ENCODE results near the gene PIK3AP1.

PIK3AP1 gene

DNA sequence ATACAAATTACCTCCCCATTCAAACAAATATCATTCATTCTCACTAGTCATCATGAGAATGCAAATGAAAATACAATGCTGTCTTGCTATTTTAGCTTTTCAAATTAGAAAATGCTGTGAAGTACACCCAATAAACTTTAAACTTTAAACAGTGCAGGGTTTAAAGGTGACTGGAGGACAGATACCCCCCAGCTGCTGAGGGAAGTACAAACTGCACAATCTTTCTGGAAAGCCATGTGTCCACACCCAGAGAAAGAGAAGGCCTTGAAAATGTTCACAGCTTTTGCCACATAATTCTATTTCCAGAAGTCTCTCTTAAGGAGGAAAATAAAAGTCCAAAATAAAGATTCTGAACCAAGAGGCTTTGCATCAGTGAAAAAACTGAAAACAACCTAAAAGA is 56.5 kb downstream of the PIK3AP1 start:
- Histone ChIP-seq H3K4me1 (ENCODE audit: insufficient read depth, poor library complexity, severe bottlenecking) (no peaks in the 10 kb centered on the region), H3K4me3 (ENCODE audit: severe bottlenecking) (no peak overlapping the region), H3K36me3 (ENCODE audit: low read depth) (no peaks in the 10 kb centered on the region), H3K27me3 (ENCODE audit: insufficient read depth, poor library complexity, severe bottlenecking) (no peaks in the 10 kb centered on the region), H3K9me3 (ENCODE audit: severe bottlenecking) (no peaks in the 10 kb centered on the region), H3K27ac (ENCODE audit: poor library complexity, severe bottlenecking) (no peak overlapping the region)
- DNase-seq (ENCODE audit: low spot score) (no peak), ATAC-seq (ENCODE audit: low read depth) (no peak)
- TF ChIP-seq, protein P1, sequence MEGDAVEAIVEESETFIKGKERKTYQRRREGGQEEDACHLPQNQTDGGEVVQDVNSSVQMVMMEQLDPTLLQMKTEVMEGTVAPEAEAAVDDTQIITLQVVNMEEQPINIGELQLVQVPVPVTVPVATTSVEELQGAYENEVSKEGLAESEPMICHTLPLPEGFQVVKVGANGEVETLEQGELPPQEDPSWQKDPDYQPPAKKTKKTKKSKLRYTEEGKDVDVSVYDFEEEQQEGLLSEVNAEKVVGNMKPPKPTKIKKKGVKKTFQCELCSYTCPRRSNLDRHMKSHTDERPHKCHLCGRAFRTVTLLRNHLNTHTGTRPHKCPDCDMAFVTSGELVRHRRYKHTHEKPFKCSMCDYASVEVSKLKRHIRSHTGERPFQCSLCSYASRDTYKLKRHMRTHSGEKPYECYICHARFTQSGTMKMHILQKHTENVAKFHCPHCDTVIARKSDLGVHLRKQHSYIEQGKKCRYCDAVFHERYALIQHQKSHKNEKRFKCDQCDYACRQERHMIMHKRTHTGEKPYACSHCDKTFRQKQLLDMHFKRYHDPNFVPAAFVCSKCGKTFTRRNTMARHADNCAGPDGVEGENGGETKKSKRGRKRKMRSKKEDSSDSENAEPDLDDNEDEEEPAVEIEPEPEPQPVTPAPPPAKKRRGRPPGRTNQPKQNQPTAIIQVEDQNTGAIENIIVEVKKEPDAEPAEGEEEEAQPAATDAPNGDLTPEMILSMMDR (IDR thresholded peaks at IDR 0.05; ENCODE audit: poor library complexity, severe bottlenecking) = no peak

GRCh38 chr10:96661632-96662031 is 58.7 kb downstream of the PIK3AP1 start:
- Histone ChIP-seq H3K9me3 (ENCODE audit: severe bottlenecking) (no peaks in the 10 kb centered on the region), H3K4me3 (ENCODE audit: severe bottlenecking) (no peak overlapping the region), H3K27ac (ENCODE audit: poor library complexity, severe bottlenecking) (no peak overlapping the region), H3K27me3 (ENCODE audit: insufficient read depth, poor library complexity, severe bottlenecking) (no peaks in the 10 kb centered on the region), H3K36me3 (ENCODE audit: low read depth) (no peaks in the 10 kb centered on the region), H3K4me1 (ENCODE audit: insufficient read depth, poor library complexity, severe bottlenecking) (no peaks in the 10 kb centered on the region)
- TF ChIP-seq, protein P1 (IDR thresholded peaks at IDR 0.05; ENCODE audit: poor library complexity, severe bottlenecking) = no peak
- no peak for DNase-seq (ENCODE audit: low spot score)
- ATAC-seq (ENCODE audit: low read depth) = no peak

- DNase-seq (ENCODE audit: low spot score) = no peak
- Histone ChIP-seq H3K36me3 (ENCODE audit: low read depth) (no peaks in the 10 kb centered on the region), H3K27me3 (ENCODE audit: insufficient read depth, poor library complexity, severe bottlenecking) (no peaks in the 10 kb centered on the region), H3K27ac (ENCODE audit: poor library complexity, severe bottlenecking) (no peak overlapping the region), H3K4me1 (ENCODE audit: insufficient read depth, poor library complexity, severe bottlenecking) (no peaks in the 10 kb centered on the region), H3K4me3 (ENCODE audit: severe bottlenecking) (no peak overlapping the region), H3K9me3 (ENCODE audit: severe bottlenecking) (no peaks in the 10 kb centered on the region)
- TF ChIP-seq, protein P1 (IDR thresholded peaks at IDR 0.05; ENCODE audit: poor library complexity, severe bottlenecking) = no peak
- ATAC-seq (ENCODE audit: low read depth) = no peak
These were observed 60.0 kb downstream of the PIK3AP1 start for GRCh38 chr10:96660297-96660696.

DNA sequence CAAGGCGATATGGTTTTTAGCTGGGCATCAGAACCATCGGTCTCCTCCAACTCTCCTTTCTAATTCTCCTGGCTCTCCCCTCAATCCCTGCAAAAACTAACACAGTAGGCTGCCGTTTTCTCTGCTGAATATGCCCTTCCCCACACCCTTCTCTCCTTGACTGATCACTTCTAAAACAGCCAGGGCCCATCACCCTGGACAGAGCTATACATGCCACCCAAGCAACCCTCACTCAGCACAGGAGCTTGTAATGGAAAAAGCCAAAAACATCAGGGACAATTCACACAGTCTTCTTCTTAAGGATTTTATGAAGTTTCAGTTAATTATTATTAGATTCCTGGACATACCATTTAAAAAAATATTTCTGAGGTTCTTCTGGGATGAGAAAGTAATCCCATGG is 61.5 kb downstream of the PIK3AP1 start:
- Histone ChIP-seq H3K9me3 (ENCODE audit: severe bottlenecking) (no peaks in the 10 kb centered on the region), H3K4me3 (ENCODE audit: severe bottlenecking) (no peak overlapping the region), H3K4me1 (ENCODE audit: insufficient read depth, poor library complexity, severe bottlenecking) (no peaks in the 10 kb centered on the region), H3K36me3 (ENCODE audit: low read depth) (no peaks in the 10 kb centered on the region), H3K27me3 (ENCODE audit: insufficient read depth, poor library complexity, severe bottlenecking) (no peaks in the 10 kb centered on the region), H3K27ac (ENCODE audit: poor library complexity, severe bottlenecking) (no peak overlapping the region)
- TF ChIP-seq, protein P1 (IDR thresholded peaks at IDR 0.05; ENCODE audit: poor library complexity, severe bottlenecking) = no peak
- no peak for ATAC-seq (ENCODE audit: low read depth)
- no peak for DNase-seq (ENCODE audit: low spot score)

DNA sequence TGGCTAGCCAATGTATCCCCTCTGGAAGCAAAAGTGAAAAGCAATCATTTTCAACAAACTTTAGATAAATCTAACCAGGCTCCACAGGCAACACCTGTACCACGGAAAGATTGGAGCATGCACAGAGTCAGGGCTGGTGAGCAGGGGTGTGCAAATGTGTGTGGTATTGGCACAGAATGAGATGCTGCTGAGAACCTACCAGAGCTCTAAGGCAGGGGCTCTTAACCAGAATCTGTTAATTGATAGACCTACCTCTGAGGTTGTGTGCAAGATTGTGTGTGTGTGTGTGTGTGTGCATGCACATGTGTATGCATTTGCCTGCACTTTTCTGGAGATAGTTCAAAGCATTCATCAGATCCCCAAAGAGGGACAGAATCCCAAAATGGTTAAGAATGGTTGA is 62.9 kb downstream of the PIK3AP1 start:
- no peak for DNase-seq (ENCODE audit: low spot score)
- no peak overlapping the region for H3K4me3 ChIP-seq (ENCODE audit: severe bottlenecking)
- H3K9me3 ChIP-seq (ENCODE audit: severe bottlenecking) = no peaks in the 10 kb centered on the region
- no peaks in the 10 kb centered on the region for H3K27me3 ChIP-seq (ENCODE audit: insufficient read depth, poor library complexity, severe bottlenecking)
- ATAC-seq (ENCODE audit: low read depth) = no peak
- TF ChIP-seq, protein P1 (IDR thresholded peaks at IDR 0.05; ENCODE audit: poor library complexity, severe bottlenecking) = no peak
- no peaks in the 10 kb centered on the region for H3K4me1 ChIP-seq (ENCODE audit: insufficient read depth, poor library complexity, severe bottlenecking)
- H3K36me3 ChIP-seq (ENCODE audit: low read depth) = no peaks in the 10 kb centered on the region
- H3K27ac ChIP-seq (ENCODE audit: poor library complexity, severe bottlenecking) = no peak overlapping the region
